NCI-H2227 treated with DMSO at 0.1 percent for 48 hours (cell line): Measurements from ENCODE around the gene CKLF.
"Not testable (repeated sequence)": the region's sequence is repeated elsewhere in the genome, so short reads cannot be mapped to it uniquely, and the experiment has no call there.

Experiments
- DNase-seq: peaks from one replicate; lab custom pipeline; 2025; lab: John Stamatoyannopoulos, UW

Gene CKLF

DNA sequence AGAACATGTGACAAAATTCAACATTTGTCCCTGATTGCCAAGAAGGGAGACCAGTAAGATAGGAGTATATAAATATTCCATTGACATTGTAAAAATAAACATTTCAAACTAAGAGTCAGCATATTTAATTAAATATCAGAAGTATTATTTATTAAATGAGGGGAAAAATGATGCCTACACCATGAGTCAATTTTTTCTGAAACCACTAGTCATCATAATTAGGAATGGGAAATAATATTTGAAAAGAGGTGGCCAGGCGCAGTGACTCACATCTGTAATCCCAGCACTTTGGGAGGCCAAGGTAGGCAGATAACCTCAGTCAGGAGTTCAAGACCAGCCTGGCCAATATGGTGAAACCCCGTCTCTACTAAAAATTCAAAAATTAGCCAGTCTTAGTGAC, 16.0 kb downstream of the CKLF start:
- no peak for DNase-seq

DNA sequence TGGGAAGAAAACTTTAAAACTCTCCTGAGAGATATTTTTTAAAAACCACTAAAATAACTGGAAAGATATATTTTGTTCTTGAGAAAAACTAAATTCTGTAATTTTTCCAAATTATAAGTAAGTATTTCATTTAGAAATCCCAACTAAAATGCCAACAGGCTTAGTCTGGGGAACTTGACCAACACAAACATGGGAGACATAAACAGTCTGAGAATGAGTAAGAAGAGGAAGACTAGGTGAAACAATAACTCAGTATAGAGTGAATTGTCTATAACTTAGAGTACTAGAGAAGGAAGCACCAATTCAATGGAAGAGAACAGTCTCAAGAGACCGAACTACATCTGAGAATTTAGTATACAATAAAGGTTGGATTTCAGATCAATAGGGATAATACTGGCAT, 16.8 kb downstream of the CKLF start:
- DNase-seq: no peak

DNA sequence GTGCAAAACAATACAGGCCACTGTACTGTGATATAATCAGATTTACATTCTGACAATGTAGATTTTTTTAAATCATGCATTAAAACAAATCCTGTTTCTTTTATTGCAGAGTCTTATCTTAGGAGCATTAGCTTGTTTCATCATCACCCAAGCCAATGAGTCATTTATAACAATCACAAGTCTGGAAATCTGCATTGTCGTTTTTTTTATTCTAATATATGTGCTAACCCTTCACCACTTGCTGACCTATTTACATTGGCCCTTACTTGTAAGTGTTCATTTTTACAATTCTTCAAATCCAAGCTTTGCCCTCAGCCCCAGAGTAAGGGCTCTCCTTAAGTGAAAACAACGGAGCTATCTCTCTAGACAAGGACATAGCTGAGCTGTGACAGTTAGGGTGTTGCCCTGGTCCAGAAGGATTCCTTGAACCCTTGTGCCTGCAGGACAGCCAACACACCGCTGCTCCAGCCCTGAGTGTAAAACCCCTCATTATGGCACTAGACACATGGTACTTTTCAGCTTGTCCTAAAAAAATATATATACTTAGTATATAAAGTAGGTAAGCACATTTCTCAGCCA, 17.5 kb downstream of the CKLF start:
- no peak for DNase-seq

DNA sequence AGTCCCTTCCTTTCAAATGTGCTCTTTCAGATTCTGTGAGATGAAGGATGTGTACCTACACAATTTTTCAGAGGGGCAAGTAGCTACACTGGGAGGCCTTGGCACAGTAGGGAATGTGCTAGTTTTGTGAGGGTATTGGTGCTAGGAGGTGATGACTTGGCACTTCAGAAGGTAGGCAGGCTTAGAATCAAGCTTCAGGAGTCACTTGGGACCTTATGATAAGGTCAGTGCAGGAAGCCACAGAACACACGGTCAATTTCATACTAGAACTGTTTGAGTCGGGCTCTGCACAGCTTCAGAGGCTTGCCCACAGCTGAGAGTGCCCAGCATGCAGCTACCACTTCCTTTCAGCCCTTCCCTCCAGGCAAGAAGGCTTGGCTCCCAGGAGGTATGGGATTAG, 20.0 kb downstream of the CKLF start:
- DNase-seq: no peak

DNA sequence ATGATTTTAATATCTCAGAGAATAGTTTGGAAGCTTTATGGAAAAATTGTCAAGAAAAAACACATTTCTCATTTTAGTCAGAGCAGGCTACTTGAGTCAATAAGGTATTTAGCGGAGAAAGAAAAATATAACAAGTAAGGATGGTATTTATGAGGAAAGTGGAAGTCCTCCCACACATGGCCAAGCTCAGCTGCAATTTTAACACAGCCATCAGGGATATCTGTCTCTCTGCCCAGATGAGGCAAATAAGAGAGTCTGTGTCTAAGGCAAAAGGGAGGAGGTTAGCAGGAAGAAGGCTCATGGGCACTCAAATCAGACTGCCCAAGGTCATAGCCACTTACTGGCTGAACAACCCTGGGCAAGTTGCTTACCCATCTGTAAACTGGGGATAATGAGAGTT, 21.7 kb downstream of the CKLF start:
- DNase-seq: no peak

DNA sequence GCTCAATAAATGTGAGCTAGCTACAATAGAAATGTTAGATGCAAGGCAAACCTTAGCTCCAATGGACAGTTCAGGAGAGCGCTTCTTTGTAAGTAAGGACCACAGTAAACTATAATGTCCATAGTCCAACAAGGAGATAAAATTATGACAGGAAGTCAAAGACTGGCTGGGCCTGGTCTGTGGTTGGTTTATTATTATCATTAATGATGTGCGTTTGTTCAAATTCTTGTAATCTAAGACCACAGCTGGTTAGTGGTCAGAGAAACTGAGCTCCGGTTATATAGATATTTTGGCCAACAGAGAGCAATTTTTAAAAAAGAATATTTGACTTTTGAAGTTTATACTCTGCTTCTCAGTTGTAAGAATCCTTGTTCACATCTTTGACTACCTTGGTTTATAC, 22.2 kb downstream of the CKLF start:
- DNase-seq: no peak

DNA sequence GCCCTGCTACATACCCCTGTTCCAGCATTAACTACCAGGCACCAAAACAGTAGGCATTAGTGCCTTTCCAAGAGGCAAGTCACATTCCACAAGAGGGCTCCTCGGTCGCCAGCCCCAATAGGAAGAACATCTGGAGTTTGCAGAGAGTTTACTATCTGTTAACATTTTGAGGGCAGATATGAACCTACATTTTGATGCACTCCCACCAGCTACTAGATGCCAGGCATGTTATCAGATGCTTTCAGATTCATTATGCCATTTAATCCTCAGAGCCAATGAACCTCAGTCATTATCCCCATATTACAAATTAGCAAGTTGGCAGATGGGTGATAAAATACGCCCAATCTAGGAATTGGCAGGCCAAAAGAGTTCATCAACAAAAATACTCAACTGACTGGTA, 22.7 kb downstream of the CKLF start:
- DNase-seq: no peak

DNA sequence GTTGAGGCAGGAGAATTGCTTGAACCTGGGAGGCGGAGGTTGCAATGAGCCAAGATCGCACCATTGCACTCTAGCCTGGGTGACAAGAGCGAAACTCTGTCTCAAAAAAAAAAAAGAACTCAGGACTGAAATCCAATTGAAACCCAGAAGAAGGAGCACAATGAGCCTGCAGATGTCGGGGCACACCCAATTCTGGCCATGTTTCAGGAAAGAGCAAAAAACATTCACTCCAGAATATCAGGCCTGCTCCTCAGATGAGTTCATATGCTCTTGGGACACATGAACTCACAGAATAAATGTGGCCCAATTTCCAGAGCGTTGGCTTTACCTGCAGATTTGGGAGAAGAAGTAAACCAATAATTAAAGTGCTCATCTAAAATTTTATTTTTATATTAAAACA, 23.9 kb downstream of the CKLF start:
- DNase-seq: no peak

DNA sequence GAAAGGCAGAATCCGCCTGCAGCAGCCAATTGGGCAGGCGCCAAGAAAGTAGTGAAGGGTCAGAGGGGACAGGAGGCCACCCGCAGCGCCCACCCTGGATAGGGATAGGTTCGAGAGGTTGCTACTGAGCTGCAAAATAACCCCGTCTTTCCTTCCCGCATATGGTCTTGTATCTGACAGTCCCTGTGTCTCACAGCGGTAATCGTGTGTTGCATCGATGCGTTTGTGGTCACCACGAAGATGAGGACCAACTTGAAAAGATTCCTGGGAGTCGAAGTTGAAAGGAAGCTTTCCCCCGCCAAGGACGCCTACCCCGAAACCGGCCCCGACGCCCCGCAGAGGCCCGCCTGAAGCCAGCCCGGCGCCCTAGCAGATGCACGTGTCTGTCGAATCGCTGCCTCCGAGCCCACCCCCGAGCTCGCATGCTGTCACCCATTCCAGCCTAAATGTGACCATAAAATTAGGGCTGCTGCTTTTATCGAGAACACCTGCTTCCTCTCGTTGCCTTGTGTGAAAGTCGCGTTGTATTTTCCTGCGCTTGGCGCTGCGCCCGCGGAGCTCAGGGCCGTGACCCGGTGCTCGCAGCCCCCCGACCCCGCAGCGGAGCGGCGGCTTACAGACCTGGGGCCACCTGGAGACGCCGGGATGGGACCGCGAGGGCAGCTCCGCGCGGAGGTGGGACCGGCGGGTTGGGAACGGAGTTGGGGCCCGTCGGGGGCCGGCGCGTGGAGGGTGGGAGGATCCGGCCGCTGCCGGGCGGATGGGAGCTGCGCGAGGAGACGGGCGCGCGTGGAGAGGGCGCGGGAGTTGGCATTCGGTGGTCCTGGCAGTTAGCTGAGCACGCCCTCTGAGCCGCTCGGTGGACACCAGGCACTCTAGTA, 26.5 kb downstream of the CKLF start, which contains the start of gene CMTM2:
TSS of gene CMTM2 (plus strand) at position 813 of the 881 bp plus-strand sequence. CDS start 145 bp downstream, outside the sequence.
- no peak for DNase-seq

DNA sequence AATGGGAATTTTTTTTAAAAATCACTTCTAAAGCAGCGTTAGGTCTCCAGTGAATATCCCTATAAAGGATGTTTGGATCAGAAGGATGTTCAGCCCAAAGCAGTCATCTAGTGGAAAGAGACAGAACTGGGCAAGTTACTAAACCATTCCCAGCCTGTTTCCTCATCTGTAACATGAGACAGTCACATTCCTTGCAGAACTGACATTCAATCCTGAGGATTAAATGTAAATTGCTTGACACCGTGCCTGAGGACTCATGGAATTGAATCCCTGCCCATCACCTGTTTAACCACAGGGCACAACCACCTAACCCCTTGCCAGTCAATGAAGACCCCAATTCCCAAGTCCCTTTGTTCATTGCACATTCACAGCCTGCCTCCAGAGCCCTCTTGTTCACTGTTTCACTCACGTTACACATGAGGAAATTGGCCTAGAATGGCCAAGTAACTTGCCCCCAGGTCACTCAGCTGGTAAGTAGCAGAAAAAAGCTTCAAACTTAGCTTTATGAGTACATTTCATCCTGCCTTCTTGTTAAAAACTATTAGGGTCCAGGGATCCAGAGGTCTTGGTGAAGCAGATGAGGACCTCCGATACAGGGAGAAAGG, 28.3 kb downstream of the CKLF start:
- no peak for DNase-seq

DNA sequence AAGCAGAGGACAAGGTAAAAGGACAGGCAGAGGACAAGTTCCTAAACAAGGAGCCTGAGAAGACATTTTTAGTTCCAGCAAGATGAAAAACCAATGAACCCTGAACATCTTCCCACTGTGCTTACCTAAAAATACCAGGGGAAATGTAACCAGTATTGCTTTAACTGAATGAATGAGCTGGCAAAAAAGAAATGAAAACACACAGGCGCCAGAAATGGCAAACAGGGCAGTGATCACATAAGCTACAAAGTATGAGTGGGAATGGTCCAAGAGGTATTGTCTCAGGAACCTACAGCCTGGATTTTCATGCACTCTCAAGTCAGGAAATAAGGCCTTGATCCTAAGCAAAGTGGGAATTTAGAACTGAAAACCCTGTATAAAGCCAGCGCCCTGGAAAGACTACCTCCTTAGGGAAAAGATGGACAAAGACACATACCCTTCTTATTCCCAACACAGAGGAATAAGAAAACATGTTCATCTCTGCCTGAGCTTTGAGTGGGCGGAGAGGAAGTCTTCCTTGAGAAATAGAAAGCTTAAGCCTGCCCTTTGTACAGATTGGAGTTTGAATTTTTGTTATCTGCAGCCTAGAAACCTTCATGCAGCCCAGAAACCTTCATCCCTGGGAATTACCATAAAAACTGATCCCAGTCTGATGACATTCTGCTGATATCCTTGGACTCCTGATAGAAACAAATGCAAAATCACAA, 29.0 kb downstream of the CKLF start:
- no peak for DNase-seq

DNA sequence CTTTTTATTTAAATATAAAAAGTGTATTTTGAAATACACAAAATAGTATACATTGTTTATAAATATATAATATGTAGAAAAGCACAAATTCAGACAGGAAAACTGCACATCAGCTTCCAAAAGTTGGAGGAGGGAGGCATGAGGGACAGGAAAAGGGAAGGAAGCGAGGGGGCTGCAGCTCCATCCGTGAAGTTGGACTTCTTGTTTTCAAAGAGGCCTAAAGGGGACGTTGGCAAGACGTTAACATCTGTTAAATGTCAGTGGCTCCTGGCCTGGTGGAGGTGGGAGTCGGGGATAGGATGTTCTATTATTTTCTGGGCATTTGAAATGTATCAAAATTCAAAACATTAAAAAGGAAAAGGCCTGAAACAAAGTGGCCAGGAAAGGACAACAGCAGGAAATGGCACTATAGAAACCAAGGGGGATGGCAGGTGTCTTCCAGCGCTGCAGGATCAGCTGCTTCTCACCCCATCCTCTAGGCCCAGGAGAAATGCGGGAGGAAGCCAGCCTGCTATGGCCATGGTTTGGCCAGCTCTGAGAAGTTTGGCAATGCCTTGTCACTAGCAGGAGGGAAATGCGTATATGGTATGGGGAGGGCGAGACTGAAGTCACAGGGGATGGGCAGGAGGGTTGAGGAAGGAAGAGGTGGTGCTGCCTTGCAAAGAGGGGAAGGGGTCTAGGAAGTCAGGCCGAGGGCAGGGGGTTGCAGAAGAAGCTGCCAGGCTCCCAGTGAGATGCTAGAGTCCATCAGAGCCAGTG, 33.3 kb downstream of the CKLF start:
- no peak for DNase-seq

DNA sequence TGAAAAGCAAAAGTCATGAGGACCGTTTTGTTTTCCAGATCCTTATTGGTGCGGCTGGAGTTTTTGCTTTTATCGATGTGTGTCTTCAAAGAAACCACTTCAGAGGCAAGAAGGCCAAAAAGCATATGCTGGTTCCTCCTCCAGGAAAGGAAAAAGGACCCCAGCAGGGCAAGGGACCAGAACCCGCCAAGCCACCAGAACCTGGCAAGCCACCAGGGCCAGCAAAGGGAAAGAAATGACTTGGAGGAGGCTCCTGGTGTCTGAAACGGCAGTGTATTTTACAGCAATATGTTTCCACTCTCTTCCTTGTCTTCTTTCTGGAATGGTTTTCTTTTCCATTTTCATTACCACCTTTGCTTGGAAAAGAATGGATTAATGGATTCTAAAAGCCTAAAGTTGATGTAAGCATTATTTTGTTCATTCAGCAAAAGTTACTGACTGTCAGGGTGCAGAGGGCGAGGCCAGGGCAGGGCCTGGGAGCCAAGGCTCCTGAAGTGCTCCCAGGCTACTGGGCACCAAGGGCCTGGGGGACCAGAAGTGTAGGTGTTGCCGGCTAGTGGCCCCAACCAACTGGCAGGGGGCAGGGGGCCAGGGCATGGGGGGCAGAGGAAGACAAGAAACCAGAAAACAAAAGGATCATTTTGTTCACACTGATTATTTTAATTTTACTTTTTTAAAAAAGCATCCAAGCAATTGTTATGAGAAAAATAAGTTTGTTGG, 35.7 kb downstream of the CKLF start:
- no peak for DNase-seq

DNA sequence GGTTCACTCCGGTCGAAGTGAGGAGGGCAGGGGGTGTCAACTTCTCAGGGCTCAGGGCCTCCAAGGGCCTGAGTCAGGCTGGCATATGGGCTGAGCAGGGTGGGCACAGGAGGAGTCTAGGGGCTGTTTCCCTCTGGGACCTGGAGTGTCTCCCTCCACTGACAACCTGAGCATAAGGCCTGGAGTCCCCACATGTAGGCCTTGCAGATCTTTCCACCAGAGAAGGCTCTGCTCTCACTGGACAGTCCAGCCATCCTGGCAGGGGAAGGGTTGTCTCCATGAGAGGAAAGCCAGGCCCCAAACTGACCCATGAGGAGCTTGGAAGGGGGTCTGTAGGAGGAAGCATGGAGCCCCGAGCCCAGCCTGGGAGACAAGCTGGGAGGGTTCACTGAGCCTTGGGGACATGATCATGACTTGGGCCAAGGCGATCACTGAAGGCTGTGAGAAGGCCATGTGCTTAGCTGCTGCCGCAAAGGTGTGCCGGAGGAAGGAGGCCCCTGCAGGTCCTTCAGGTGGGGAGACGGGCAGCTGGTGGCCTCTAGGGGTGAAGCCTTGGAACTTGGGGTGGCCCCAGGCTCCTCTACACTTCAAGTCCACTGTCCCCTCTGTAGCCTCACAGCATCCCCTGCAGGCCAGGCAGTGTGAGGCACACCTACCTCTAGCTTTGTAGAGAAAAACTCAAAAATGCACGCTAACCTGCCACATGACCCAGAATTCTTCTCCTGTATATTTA, 36.8 kb downstream of the CKLF start:
- no peak for DNase-seq

DNA sequence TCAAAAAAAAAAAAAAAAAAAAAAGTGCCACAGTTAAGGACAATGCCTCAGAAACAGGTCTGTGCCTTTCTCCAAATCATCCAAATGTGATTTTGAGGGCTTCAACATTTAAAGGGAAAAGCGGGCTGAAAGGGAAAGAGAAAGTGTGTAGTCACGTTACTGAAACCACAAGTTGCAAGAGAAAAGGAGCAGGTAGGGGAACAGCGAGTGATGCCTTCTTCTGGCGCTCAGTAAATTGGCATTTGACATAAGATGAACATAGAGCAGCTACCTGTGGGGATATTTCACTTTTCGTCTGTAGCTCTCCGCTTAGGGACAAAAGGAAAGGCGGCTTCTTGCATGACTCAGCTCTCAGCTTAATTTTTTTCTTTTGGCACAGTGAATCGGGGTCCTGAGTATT, 37.9 kb downstream of the CKLF start:
- no peak for DNase-seq

DNA sequence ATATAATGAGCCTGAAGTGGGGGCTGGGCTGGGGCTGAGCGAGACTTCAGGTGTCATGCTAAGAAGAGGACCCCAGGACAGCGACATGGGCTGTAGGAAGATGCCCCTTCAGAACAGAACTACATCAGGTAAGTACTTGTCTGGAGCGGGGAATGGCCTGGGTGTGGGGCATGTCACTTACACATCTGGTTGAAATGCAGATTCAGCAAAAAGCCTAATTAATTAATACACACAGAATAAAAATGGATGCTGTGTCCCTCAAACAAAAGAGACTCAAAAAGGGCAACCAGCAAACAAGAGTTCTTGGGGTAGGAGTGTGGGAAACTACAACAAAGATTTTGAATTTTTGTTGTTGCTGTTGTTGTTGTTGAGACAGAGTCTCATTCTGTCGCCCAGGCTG, 38.6 kb downstream of the CKLF start:
- no peak for DNase-seq

DNA sequence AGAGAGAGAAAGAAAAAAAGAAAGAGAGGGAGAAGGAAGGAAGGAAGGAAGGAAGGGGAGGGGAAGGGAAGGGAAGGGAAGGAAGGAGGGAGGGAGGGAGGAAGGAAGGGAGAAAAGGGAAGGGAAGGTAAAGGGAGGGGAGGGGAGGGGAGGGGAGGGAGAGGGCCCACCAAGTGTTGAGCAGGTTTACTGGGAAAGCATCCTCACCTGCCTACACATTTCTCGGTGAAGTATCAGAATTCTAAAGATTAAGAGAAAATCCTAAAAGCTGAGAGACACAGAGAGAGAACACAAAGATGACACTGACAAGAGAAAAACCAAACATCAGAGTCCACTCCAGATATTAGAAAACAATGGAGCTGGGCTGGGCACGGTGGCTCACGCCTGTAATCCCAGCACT, 39.9 kb downstream of the CKLF start:
- DNase-seq: no peak

DNA sequence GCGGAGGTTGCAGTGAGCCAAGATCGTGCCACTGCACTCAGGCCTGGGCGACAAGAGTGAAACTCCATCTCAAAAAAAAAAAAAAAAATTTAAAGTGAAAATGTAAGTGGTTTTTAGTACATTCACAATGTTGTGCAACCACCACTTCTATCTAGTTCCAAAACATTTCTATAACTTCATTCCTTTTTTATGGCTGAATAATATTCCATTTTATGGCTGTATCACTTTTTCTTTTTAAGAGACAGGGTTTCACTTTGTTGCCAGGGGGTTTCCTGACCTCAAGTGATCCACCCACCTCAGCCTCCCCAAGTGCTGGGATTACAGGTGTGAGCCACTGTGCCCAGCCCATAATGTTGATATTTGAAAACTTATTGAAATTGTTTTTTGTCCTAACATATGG, 40.4 kb downstream of the CKLF start:
- DNase-seq: no peak

DNA sequence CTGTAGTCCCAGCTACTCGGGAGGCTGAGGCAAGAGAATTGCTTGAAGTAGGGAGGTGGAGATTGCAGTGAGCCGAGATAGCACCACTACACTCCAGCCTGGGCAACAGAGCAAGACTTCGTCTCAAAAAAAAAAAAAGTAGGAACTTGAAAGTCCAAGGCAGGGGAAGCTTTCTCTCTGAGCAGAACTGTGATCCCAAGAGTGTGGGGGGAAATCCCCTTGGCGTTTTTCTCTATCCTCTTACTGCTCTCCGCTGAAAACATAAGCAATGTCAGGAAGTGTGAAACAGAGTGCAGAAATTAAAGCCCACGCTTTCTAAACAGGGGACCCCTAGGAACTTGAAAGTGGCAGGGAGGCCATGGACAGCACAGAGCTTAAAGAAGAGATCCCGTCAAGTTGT, 42.4 kb downstream of the CKLF start:
- no peak for DNase-seq

DNA sequence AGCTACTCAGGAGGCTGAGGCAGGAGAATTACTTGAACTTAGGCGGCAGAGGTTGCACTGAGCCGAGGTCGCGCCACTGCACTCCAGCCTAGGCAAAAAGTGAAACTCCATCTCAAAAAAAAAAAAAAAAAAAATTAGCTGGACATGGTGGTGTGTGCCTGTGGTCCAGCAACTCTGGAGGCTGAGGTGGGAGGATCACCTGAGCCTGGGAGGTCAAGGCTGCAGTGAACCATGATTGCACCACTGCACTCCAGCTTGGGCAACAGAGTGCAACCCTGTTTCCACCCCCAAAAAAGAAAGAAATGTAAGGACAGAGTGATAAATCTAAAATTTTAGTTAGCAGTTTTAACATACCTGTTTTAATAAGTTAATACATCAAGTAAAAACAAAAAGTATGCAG, 44.2 kb downstream of the CKLF start:
- DNase-seq: not testable (repeated sequence)
